ENCODE results near the gene RNPS1.

The RNPS1 gene

DNA sequence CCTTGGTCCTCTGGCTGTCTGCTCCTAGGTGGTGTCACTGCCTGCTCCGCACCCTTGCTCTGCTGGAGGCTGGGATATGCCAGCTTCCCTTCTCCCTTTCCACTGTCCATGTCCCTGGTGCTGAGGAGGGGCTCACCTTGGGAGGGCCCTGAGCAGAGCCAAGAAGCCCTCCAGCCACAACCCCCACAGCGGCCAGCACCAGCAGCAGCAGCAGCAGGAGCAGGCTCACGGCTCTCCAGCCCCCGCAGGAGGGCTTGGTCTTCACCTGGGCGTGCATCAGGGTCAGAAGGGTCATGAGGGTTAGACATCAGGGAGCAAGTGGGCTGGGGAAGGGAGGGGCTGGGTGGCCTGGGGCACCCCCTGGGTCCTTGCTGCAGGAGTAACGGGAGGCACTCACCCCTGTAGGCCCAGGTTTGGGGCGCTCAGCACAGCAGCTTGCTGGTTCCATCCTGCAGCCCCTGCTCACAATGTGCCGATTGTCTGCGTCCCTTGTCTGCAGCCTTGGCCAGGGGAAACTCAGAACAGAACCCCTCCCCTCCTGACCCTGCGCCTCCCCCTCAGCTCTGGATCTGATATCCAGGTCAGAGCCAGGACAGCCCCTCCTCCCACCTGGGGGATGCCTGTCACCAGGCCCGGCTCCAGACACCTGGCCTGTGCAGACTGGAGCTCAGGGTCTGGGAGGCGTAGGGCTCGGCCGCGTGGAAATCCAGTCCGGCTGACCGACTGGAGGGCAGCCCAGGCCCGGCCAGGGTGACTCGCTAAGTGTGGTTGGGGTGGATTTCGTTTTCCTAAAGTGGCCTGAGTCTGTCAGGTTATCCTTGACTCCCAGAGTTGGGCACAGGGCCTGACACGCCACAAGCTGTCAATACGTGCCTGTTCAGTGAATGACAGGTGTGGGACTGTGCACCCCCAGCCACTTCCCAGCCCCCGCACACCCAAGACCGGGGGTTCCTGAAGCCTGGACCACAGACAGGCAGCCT lies 57.2 kb downstream of the RNPS1 start, which contains the start of gene BRICD5:
TSS of gene BRICD5 (minus strand) at position 478 of the 980 bp plus-strand sequence. CDS start at position 448, 30 bp downstream.
- no peak for DNase-seq

DNA sequence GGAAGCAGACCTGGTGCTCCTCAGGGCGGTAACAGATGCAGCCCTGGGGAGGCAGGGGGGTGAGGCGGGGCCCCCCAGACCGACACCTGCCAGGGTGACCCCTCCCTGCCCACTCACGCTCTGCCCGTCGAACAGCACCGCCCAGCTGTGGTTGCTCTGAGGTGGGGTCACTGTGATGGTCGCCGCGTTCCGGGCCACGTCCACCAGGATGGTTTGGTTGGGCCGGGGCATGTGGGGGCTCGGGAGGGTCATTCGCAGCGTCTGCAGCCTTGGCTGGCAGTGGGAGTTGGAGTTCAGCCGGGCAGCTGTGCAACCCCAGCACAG lies 58.0 kb downstream of the RNPS1 start:
- no peak for DNase-seq

DNA sequence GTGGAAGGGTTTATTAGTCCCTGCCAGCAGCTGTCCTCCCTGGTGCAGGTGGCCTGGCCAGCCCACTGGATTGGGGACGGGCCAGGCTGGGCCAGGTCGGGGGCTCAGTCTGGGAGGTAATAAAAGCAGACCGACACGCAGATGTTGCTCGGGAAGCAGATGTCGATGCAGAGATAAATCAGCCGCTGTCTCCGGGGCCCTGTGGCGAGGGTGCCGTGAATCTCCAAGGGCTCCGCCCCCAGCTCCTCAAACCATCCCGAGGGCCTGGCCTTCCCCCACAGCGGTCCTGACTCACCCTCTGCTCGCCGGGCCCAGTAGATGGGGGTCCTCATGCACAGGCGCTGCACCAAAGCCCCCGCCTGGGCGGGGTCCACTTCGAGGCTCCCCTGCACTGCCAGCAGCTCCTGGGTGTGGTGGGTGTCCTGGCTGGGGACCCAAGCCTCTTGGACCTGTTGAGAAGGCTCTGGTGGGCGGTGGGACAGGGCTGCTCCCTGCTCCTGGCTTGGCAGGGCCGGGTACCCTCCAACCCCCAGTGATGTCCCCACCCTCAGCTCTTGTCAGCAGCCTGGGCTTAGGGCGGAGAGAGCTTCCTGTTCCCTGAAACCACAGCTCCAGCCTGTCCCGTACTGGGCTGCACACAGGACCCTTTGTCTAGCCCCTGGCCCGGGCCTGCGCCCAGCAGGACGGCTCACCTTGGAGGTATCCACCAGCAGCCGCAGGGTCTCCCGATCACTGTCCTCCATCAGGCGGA lies 58.5 kb downstream of the RNPS1 start:
- peak; percentile 56 for DNase-seq

DNA sequence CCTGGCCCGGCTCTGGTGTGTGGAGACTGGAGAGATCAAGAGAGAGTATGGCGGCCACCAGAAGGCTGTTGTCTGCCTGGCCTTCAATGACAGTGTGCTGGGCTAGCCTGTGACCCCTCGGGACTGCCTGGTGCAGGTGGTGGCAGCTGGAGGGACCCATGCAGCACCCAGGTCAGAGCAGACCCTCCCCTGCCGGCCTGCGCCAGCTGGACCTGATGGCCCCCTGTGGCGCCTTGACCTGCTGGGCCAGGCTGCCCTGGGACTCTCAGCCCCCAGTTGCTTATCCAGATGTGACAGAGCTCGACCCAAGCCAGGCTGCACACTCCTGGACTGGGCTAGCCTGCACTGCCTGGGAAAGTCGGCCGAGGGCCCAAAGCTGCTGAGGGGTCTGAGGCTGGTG lies 59.2 kb downstream of the RNPS1 start:
- no peak for DNase-seq

DNA sequence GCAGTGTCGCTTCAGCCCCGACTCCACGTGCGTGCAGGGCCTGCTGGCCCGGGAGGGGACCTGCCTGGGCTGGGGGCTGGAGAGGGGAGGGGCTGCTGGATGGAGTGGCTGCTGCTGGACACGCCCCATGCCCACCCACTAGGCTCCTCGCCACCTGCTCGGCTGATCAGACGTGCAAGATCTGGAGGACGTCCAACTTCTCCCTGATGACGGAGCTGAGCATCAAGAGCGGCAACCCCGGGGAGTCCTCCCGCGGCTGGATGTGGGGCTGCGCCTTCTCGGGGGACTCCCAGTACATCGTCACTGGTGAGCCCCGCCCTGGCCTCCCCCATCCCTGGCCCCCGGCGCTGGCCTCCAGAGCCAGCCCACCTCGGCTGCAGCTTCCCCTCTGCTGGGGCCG lies 59.6 kb downstream of the RNPS1 start:
- DNase-seq = no peak

DNA sequence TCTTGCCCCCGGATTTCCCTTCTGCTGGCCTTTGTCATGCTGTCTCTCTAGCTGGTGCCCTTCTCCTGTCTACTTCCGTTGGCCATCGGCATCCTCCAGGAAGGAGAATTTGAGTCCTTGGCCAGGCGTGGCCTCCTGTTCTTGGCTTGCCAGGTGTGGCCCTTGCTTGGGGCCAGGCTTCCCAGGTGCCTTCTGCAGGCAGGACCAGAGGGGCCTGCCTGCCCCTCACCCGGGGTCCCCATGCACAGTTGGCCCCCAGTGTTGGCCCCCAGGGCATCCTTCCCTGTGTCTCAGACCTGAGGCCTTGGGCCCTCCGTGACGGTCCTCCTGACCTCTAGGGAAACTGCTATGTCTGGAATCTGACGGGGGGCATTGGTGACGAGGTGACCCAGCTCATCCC lies 60.1 kb downstream of the RNPS1 start:
- no peak for DNase-seq

DNA sequence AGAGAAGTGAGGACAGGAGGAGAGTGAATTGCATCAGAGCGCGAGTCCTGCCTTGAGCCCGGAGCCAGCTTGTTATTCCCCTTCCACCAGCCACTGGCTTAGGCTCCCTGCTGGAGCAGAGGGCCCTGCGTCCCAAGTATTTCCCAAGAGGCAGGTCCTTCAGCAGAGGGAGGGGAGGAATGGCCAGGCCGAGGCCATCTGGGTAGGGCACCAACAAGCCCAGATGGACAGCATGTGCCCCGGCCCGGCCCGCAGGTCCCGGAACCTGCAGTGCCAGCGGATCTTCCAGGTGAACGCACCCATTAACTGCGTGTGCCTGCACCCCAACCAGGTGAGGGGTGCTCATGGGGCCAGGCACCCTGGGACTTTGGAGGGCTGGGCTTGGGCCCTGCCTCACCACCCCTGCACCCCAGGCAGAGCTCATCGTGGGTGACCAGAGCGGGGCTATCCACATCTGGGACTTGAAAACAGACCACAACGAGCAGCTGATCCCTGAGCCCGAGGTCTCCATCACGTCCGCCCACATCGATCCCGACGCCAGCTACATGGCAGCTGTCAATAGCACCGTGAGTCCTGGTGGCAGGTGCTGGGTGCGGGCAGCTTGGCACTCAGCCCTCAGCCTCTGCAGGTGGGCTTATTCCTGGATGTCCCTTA lies 61.0 kb downstream of the RNPS1 start:
- DNase-seq = no peak

DNA sequence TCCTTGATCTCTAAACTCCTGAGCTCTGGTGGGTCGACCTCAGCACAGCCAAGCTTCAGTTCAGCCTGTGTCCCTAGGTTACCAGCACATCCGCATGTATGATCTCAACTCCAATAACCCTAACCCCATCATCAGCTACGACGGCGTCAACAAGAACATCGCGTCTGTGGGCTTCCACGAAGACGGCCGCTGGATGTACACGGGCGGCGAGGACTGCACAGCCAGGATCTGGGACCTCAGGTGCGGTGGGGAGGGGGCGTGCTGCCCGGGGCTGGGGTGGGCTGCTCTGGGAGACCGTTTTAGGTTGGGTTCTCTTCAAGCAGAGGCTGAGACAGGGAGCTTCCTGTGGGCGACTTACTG lies 61.5 kb downstream of the RNPS1 start:
- no peak for DNase-seq

DNA sequence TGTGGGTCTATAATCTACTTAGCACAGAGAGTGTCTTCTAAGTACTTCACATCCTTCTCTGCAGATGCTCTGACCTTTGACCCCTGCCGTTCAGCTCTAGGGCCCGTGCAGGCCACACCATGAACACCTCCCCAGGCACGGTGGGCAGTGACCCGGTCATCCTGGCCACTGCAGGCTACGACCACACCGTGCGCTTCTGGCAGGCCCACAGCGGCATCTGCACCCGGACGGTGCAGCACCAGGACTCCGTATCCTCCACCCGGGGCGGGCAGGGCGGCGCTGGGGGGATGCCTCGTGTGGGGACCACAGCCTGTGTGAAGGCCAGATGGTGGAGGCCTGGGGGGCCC lies 62.0 kb downstream of the RNPS1 start:
- no peak for DNase-seq

DNA sequence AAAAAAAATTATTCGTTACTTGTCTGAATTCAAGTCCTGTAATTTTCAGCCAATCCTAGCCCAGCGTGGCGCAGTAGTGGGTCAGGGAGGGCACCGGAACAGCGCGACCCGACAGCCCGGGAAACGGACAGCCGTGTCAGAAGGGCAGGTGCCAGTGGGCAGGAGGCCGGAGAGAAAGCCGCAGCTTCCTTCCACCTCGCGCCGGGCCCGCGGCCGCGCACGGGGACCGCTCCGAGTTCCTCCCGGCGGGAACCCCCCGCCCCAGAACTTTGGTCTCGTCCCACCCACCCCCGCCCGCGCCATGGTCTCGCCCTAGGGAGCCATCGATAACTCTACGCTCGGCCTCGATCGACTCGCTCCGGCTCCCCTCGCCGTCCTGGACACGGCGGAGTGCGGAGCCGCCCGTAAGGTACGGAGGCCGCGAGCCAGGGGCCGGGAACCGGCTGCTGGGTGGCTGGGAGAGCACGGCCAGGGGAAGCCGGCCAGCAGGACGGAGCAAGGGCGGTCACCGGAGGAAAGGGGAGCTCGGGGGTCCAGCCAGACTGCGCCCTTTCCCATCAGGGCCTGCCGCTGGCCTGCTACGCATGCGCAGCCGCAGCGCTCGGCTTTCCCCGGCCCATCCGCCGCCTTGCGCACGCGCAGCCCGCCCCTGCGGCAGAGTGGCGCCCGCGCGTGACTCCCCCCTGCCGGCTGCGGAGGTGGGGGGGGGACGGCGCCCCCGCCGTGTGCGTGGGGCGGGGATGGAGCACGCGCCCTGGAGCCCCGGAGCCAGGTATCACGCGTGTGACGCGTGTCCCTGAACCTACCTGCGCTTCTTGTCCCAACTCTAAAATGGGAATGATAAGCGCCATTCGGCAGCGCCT lies 62.6 kb downstream of the RNPS1 start, which contains the start of gene MLST8:
TSS of gene MLST8 (plus strand) at position 351 of the 863 bp plus-strand sequence. CDS start 632 bp downstream, outside the sequence.
- DNase-seq = peak; percentile 94

DNA sequence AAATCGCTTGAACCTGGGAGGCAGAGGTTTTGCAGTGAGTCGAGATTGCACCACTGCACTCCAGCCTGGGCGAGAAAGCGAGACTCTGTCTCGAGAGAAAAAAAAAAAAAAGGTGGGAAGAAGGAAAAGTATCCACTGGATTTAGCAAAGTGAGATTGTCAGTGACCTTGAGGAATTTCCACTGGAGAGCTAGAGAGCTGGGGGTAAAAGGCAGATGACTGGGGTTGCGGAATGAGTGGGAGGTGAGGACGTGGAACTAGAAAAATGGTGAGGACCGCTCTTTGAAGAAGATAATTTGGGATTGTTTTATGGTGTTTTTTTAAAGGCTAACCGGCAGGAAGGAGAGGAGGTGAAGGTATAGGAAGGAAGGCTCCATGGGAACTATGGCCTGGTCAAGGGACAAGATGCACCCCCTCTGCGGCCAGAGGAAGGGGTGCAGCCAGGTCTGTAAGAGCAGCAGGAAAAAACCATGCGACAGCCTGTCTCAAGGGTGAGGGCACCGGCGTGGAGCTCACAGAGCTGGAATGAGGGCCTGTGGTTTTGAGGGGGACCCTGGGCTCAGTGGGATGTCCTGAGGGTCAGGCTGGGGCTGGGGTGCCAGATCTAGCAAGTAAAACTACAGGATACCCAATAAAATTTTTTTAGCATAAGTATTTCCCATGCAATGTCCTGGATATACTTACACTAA lies 63.4 kb downstream of the RNPS1 start:
- no peak for DNase-seq
